HepG2 (cell line): Measurements from ENCODE around the gene ARFGEF2. TPM values are rescaled to one million over a fixed set of nuclear protein-coding genes. Genes with fewer than 3 reads are reported as not detected.

Experiments
- ATAC-seq: fragments of 200-7000 bp; cut with Tn5 transposase; 3 replicates; pipeline ENCODE4 v1.9.1; 2020; ENCODE audit warnings: mild to moderate bottlenecking, moderate library complexity
- BruUV-seq: library from RNA; stranded (reverse); fragments of 400-500 nt; replicated peaks from 2 replicates; lab custom pipeline; 2021; lab: Mats Ljungman, UMichigan
- CTCF ChIA-PET: fragments of 300-600 bp; formaldehyde crosslinking; extraction: SDS; loops from one replicate; lab custom pipeline; 2021; ENCODE audit warnings: low total read pairs, inconsistent platforms, low intra/inter-chr PET ratio; lab: Yijun Ruan, JAX
- POLR2A ChIA-PET: fragments of 350-600 bp; sonication (Branson Sonifier 250); formaldehyde crosslinking; loops from one replicate; lab custom pipeline; 2020; ENCODE audit warnings: antibody characterized with exemption, inconsistent platforms; lab: Yijun Ruan, JAX
- DNase-seq: peaks from one replicate; pipeline ENCODE4 v3.0.0-alpha.2; 2015; ENCODE audit warnings: low spot score
- FAIRE-seq: peaks from 3 replicates; lab custom pipeline; 2011; peaks lifted over from hg19 to GRCh38; lab: Jason Lieb, UNC
- H2AFZ ChIP-seq: one replicate; pipeline ENCODE4 v1.6.1; 2011; ENCODE audit warnings: low read length, inconsistent platforms
- H3K27ac ChIP-seq: fragments of 300-600 bp; 3 replicates; pipeline ENCODE4 v1.8.0; 2011; ENCODE audit warnings: mixed run types, mild to moderate bottlenecking, mixed read lengths, low read length, inconsistent platforms; ENCODE audit not compliant: insufficient read depth; ENCODE audit errors: extremely low read length
- H3K27me3 ChIP-seq, 2 experiments: fragments of 200-600 bp in 1 of 2; 2 replicates in 1 of 2; 3 replicates in 1 of 2; pipeline versions ENCODE4 v1.6.0 to v1.8.0; 2011; ENCODE audit warnings: low read length in 2 of 2, mild to moderate bottlenecking in 2 of 2, moderate library complexity in 2 of 2, inconsistent platforms in 1 of 2; ENCODE audit not compliant: insufficient read depth in 2 of 2, control insufficient read depth in 1 of 2
- H3K36me3 ChIP-seq, 2 experiments: fragments of 200-600 bp in 1 of 2; replicated peaks in 1 of 2; 2 replicates in 1 of 2; 3 replicates in 1 of 2; pipeline versions ENCODE4 v1.5.1 to v1.8.0; 2011; ENCODE audit warnings: low read length in 2 of 2, inconsistent platforms in 1 of 2; ENCODE audit not compliant: insufficient read depth in 2 of 2, control insufficient read depth in 1 of 2
- H3K4me1 ChIP-seq: 2 replicates; pipeline ENCODE4 v1.5.1; 2012; ENCODE audit warnings: low read length, inconsistent platforms; ENCODE audit not compliant: insufficient read depth
- H3K4me2 ChIP-seq: 2 replicates; pipeline ENCODE4 v1.6.0; 2011; ENCODE audit warnings: low read depth, low read length, inconsistent platforms
- H3K4me3 ChIP-seq, 3 experiments: fragments of 200-600 bp in 1 of 3; sonication (generic), shearing (Covaris generic) in 1 of 3; replicated peaks in 1 of 3; 2 replicates each; pipeline ENCODE4 v1.5.1; 2011 to 2016; ENCODE audit warnings: low read length in 3 of 3, inconsistent platforms in 2 of 3, low read depth in 2 of 3, mild to moderate bottlenecking in 2 of 3, control low read depth in 1 of 3, mixed read lengths in 1 of 3; ENCODE audit not compliant: insufficient read depth in 1 of 3
- H3K79me2 ChIP-seq: one replicate; pipeline ENCODE4 v1.6.1; 2011; ENCODE audit warnings: low read length, inconsistent platforms; ENCODE audit not compliant: insufficient read depth
- H3K9ac ChIP-seq: 2 replicates; pipeline ENCODE4 v1.6.0; 2011; ENCODE audit warnings: mild to moderate bottlenecking, low read depth, low read length, inconsistent platforms; ENCODE audit not compliant: insufficient read depth
- H3K9me3 ChIP-seq: 2 replicates; pipeline ENCODE4 v1.5.1; 2012; ENCODE audit warnings: mild to moderate bottlenecking, low read length
- H4K20me1 ChIP-seq: 2 replicates; pipeline ENCODE4 v1.6.0; 2011; ENCODE audit warnings: inconsistent platforms, mild to moderate bottlenecking, low read length, moderate library complexity; ENCODE audit not compliant: insufficient read depth
- AGO1 ChIP-seq: fragments of 200-400 bp; formaldehyde crosslinking; IDR thresholded peaks from 2 replicates; pipeline ENCODE4 v1.6.1; 2017; ENCODE audit warnings: mild to moderate bottlenecking, low read depth, low read length, moderate library complexity; ENCODE audit not compliant: poor library complexity, severe bottlenecking
- HHEX ChIP-seq: IDR thresholded peaks from 2 replicates; pipeline ENCODE4 v1.6.1; 2016; ENCODE audit warnings: control low read depth
- IKZF4 ChIP-seq: sonication (generic); formaldehyde crosslinking; IDR thresholded peaks from 2 replicates; pipeline ENCODE4 v1.5.1; 2020; ENCODE audit warnings: borderline replicate concordance, mild to moderate bottlenecking, low read depth, missing genetic modification reagents; ENCODE audit errors: not compliant biosample characterization
- SOX13 ChIP-seq, 3 experiments: fragments of 450-650 bp in 1 of 3; sonication (generic) in 1 of 3; formaldehyde crosslinking in 1 of 3; IDR thresholded peaks in 2 of 3; conservative IDR thresholded peaks in 1 of 3; 2 replicates each; pipeline versions ENCODE4 v1.5.0 to v1.6.1; 2016 to 2020; ENCODE audit warnings: antibody characterized with exemption in 1 of 3, mild to moderate bottlenecking in 1 of 3, missing compliant biosample characterization in 1 of 3, missing genetic modification reagents in 1 of 3, moderate library complexity in 1 of 3
- SP140L ChIP-seq: sonication (generic); formaldehyde crosslinking; IDR thresholded peaks from 2 replicates; pipeline ENCODE4 v1.4.0; 2020; ENCODE audit warnings: missing genetic modification reagents, borderline replicate concordance
- SP2 ChIP-seq: sonication (generic); formaldehyde crosslinking; IDR thresholded peaks from 2 replicates; pipeline ENCODE4 v1.5.1; 2020; ENCODE audit warnings: mild to moderate bottlenecking, missing genetic modification reagents
- ZNF225 ChIP-seq: sonication (generic); formaldehyde crosslinking; IDR thresholded peaks from 2 replicates; pipeline ENCODE4 v1.4.0; 2020; ENCODE audit warnings: mild to moderate bottlenecking, missing genetic modification reagents
- ZSCAN20 ChIP-seq: sonication (generic); formaldehyde crosslinking; IDR thresholded peaks from 2 replicates; pipeline ENCODE4 v1.4.0; 2020; ENCODE audit warnings: missing genetic modification reagents, mild to moderate bottlenecking, borderline replicate concordance
- WGBS: methylation state at CpG from one replicate; pipeline ENCODE4 v1.1.6; 2017; ENCODE audit warnings: low lambda C conversion rate; 5-methylcytosine and 5-hydroxymethylcytosine counted together
- in situ Hi-C: cut with HindIII; loops from 2 replicates; pipeline ENCODE4 v1.10.0; 2017; ENCODE audit warnings: low pct_unique_long_range_greater_than_20kb; ENCODE audit not compliant: extremely low pct_ligation_motif_present
- intact Hi-C: fragments of 100-400 bp; cut with micrococcal nuclease; formaldehyde crosslinking; loops from one replicate; pipeline ENCODE4 v1.10.0; 2022; ENCODE audit not compliant: unreplicated experiment
- polyA plus RNA-seq, 8 experiments: library from polyadenylated mRNA; depleted of rRNA in 3 of 8; stranded (reverse) in 7 of 8; unstranded in 1 of 8; fragments of >200 nt; fragmentation: Illumina TruSeq in 4 of 8; extraction: Trizol in 4 of 8; gene quantifications; 2 replicates each; pipeline versions ENCODE4 v1.2.1 to v1.2.3, GENCODE V29; 2011 to 2016; ENCODE audit warnings: low read depth in 4 of 8, missing spikeins in 1 of 8, mixed read lengths in 1 of 8; ENCODE audit not compliant: insufficient read depth in 1 of 8
- total RNA-seq, 5 experiments: library from RNA; depleted of rRNA; stranded (reverse); fragments of >200 nt; fragmentation: Illumina TruSeq; extraction: Trizol; gene quantifications; 2 replicates each; pipeline ENCODE4 v1.2.3, GENCODE V29; 2016; ENCODE audit warnings: low read depth in 1 of 5
- TF ChIP-seq, protein P1 (sequence below): sonication (generic); formaldehyde crosslinking; IDR thresholded peaks from 2 replicates; pipeline ENCODE4 v1.5.0; 2020; ENCODE audit warnings: missing genetic modification reagents, mild to moderate bottlenecking, borderline replicate concordance
- TF ChIP-seq, protein P2 (sequence below): sonication (generic); formaldehyde crosslinking; IDR thresholded peaks from 2 replicates; pipeline ENCODE4 v1.8.1; 2023; ENCODE audit warnings: mild to moderate bottlenecking, missing genetic modification reagents
- TF ChIP-seq, protein P3 (sequence below): sonication (generic); formaldehyde crosslinking; IDR thresholded peaks from 2 replicates; pipeline ENCODE4 v1.8.1; 2023; ENCODE audit warnings: mild to moderate bottlenecking, inconsistent platforms, moderate library complexity, missing genetic modification reagents, borderline replicate concordance

ARFGEF2 gene
- total and polyA plus RNA-seq, 2 of the 13 experiments (the other 11 are each of a cell fraction or from before 2014, with no cell fraction given), result 44.0 to 60.8 TPM

DNA sequence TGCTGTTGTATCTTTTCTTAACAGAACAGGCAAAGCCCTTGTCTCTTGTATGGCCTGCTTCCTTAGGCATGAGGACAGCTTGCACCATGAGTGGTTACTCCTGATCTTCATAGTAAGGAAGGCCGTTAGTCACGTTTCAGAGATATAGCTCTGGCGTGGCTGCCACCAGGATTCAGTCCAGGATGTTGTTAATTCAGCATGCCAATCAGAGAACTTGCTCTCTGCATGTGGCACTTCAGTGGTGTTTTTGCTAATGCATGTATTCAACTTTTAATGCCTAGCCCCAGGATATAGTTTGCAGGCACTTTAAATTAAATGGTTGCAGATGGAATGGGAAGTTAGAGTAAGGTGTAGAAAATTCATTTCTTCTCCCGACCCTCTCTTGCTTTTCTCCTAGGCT, 20.0 kb downstream of the ARFGEF2 start:
- TF ChIP-seq AGO1 (no peak), ZNF225 (CRISPR knock-in tag) (no peak), SP2 (CRISPR knock-in tag) (no peak), IKZF4 (CRISPR knock-in tag) (no peak), SOX13 (IDR thresholded peaks at IDR 0.05) (no peak), SOX13 (CRISPR knock-in tag; conservative IDR thresholded peaks at IDR 0.05 in 1 of 2, IDR thresholded peaks at IDR 0.05 in 1 of 2) (no peak), ZSCAN20 (no peak), HHEX (CRISPR knock-in tag) (no peak), SP140L (no peak)
- TF ChIP-seq, protein P1, sequence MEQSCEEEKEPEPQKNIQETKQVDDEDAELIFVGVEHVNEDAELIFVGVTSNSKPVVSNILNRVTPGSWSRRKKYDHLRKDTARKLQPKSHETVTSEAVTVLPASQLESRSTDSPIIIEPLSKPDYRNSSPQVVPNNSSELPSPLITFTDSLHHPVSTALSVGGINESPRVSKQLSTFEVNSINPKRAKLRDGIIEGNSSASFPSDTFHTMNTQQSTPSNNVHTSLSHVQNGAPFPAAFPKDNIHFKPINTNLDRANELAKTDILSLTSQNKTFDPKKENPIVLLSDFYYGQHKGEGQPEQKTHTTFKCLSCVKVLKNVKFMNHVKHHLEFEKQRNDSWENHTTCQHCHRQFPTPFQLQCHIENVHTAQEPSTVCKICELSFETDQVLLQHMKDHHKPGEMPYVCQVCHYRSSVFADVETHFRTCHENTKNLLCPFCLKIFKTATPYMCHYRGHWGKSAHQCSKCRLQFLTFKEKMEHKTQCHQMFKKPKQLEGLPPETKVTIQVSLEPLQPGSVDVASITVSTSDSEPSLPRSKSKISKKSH, result no peak
- TF ChIP-seq, protein P2, sequence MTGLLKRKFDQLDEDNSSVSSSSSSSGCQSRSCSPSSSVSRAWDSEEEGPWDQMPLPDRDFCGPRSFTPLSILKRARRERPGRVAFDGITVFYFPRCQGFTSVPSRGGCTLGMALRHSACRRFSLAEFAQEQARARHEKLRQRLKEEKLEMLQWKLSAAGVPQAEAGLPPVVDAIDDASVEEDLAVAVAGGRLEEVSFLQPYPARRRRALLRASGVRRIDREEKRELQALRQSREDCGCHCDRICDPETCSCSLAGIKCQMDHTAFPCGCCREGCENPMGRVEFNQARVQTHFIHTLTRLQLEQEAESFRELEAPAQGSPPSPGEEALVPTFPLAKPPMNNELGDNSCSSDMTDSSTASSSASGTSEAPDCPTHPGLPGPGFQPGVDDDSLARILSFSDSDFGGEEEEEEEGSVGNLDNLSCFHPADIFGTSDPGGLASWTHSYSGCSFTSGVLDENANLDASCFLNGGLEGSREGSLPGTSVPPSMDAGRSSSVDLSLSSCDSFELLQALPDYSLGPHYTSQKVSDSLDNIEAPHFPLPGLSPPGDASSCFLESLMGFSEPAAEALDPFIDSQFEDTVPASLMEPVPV (CRISPR knock-in tag), result no peak
- TF ChIP-seq, protein P3, sequence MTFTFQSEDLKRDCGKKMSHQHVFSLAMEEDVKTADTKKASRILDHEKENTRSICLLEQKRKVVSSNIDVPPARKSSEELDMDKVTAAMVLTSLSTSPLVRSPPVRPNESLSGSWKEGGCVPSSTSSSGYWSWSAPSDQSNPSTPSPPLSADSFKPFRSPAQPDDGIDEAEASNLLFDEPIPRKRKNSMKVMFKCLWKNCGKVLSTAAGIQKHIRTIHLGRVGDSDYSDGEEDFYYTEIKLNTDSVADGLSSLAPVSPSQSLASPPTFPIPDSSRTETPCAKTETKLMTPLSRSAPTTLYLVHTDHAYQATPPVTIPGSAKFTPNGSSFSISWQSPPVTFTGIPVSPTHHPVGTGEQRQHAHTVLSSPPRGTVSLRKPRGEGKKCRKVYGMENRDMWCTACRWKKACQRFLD (CRISPR knock-in tag), result no peak
- Histone ChIP-seq H3K9me3 (no peaks in the 10 kb centered on the region), H3K4me2 (no peak overlapping the region), H3K79me2 (peaks cover 53% of the 10 kb centered on the region), H3K4me1 (peaks cover 26% of the 10 kb centered on the region), H3K36me3 (peaks cover 35 to 57% of the 10 kb centered on the region in 2 experiments), H4K20me1 (peaks cover 43% of the 10 kb centered on the region), H3K4me3 (no peak overlapping the region), H2AFZ (no peak overlapping the region), H3K27me3 (no peaks in the 10 kb centered on the region), H3K9ac (no peak overlapping the region), H3K27ac (no peak overlapping the region)
- FAIRE-seq (no peak), DNase-seq (no peak), ATAC-seq (no peak)
- intact Hi-C loops, result no loop called here
- ChIA-PET POLR2A (no interaction called here), CTCF (no interaction called here)
- WGBS, result 93% methylated on average over 4 of the region's 4 CpGs
- no TSS peak for BruUV-seq
- in situ Hi-C loops, result no loop called here
